PC-9 (cell line): ENCODE measurements around the gene IFI27L1. TPM values are rescaled to one million over a fixed set of nuclear protein-coding genes. Genes with fewer than 3 reads are reported as not detected.

ENCODE experiments used
- BruUV-seq: library from RNA; stranded (reverse); fragments of 400-500 nt; replicated peaks from 2 replicates; lab custom pipeline; 2021; lab: Mats Ljungman, UMichigan
- CTCF ChIA-PET: fragments of 300-600 bp; sonication (Branson Sonifier 250); formaldehyde crosslinking; loops from one replicate; lab custom pipeline; 2022; ENCODE audit warnings: antibody characterized with exemption; lab: Charles Lee
- POLR2A ChIA-PET: fragments of 300-600 bp; sonication (Branson Sonifier 250); formaldehyde crosslinking; loops from one replicate; lab custom pipeline; 2022; ENCODE audit warnings: antibody characterized with exemption; ENCODE audit not compliant: unreplicated experiment; lab: Charles Lee
- DNase-seq, 2 experiments: peaks; one replicate each; pipeline versions ENCODE4 v3.0.0 to v3.0.0-alpha.2; 2015 to 2022; ENCODE audit warnings: mixed read lengths in 1 of 2
- H2AFZ ChIP-seq: fragments of 200-600 bp; sonication (generic); 2 replicates; pipeline ENCODE4 v1.8.1; 2017; ENCODE audit warnings: antibody characterized with exemption
- H3F3A ChIP-seq: fragments of 200-600 bp; sonication (generic); 2 replicates; pipeline ENCODE4 v1.8.1; 2017; ENCODE audit warnings: antibody characterized with exemption, mild to moderate bottlenecking, low read depth; ENCODE audit not compliant: insufficient read depth
- H3K27ac ChIP-seq: fragments of 200-600 bp; sonication (generic); 2 replicates; pipeline ENCODE4 v1.6.1; 2016; ENCODE audit warnings: mixed run types
- H3K27me3 ChIP-seq: fragments of 200-600 bp; sonication (generic); 2 replicates; pipeline ENCODE4 v1.6.1; 2016; ENCODE audit warnings: low read depth, mixed run types; ENCODE audit not compliant: insufficient read depth
- H3K36me3 ChIP-seq: fragments of 200-600 bp; sonication (generic); 2 replicates; pipeline ENCODE4 v1.6.1; 2016; ENCODE audit warnings: low read depth, mixed run types
- H3K4me1 ChIP-seq: fragments of 200-600 bp; sonication (generic); replicated peaks from 2 replicates; pipeline ENCODE4 v1.6.1; 2016; ENCODE audit warnings: mixed run types; ENCODE audit not compliant: insufficient read depth
- H3K4me2 ChIP-seq: fragments of 200-600 bp; sonication (generic); 2 replicates; pipeline ENCODE4 v1.6.1; 2017; ENCODE audit warnings: mixed run types
- H3K4me3 ChIP-seq: fragments of 200-600 bp; sonication (generic); 2 replicates; pipeline ENCODE4 v1.6.1; 2016; ENCODE audit warnings: mixed run types
- H3K79me2 ChIP-seq: fragments of 200-600 bp; sonication (generic); 2 replicates; pipeline ENCODE4 v1.6.1; 2017; ENCODE audit warnings: low read depth, mixed run types
- H3K9me2 ChIP-seq: fragments of 200-600 bp; sonication (generic); 2 replicates; pipeline ENCODE4 v1.8.1; 2017; ENCODE audit warnings: mild to moderate bottlenecking; ENCODE audit not compliant: insufficient read depth
- H3K9me3 ChIP-seq: fragments of 200-600 bp; sonication (generic); 2 replicates; pipeline ENCODE4 v1.8.1; 2016; ENCODE audit warnings: low read depth; ENCODE audit not compliant: insufficient read depth
- H4K20me1 ChIP-seq: fragments of 200-600 bp; sonication (generic); 2 replicates; pipeline ENCODE4 v1.8.1; 2017; ENCODE audit not compliant: insufficient read depth
- CTCF ChIP-seq: fragments of 200-600 bp; sonication (generic); conservative IDR thresholded peaks from 2 replicates; pipeline ENCODE4 v1.6.1; 2017; ENCODE audit warnings: mixed run types, antibody characterized with exemption, mild to moderate bottlenecking, moderate library complexity
- EZH2 ChIP-seq: fragments of 200-600 bp; sonication (generic); IDR thresholded peaks from 2 replicates; pipeline ENCODE4 v1.8.0; 2017; ENCODE audit warnings: antibody characterized with exemption, low read depth
- intact Hi-C: fragments of 100-400 bp; cut with micrococcal nuclease; formaldehyde crosslinking; loops from one replicate; pipeline ENCODE4 v1.10.0; 2022; ENCODE audit not compliant: unreplicated experiment
- total RNA-seq: library from RNA; stranded (reverse); gene quantifications from 2 replicates; pipeline ENCODE4 v1.2.3, GENCODE V29; 2021

The IFI27L1 gene
- total RNA-seq, 1 experiment from 2014 or later: 9.7 TPM

- CTCF ChIA-PET: no interaction called here
- POLR2A ChIA-PET: no interaction called here
- BruUV-seq: no TSS peak
Measured at GRCh38 chr14:94051115-94051514, 30.0 kb upstream of the IFI27L1 start.

GRCh38 chr14:94051779-94052178 is 29.3 kb upstream of the IFI27L1 start:
- H3K4me3 ChIP-seq: no peak overlapping the region
- no peaks in the 10 kb centered on the region for H4K20me1 ChIP-seq
- no peak for DNase-seq
- ChIA-PET CTCF (no interaction called here), POLR2A (no interaction called here)
- no peaks in the 10 kb centered on the region for H3K27me3 ChIP-seq
- H3K4me1 ChIP-seq: no peaks in the 10 kb centered on the region
- H2AFZ ChIP-seq: no peak overlapping the region
- intact Hi-C loops: loop anchor here (5.0 kb wide), 1 partner anchor 86 kb away; no protein-coding TSS in a partner anchor
- no peaks in the 10 kb centered on the region for H3F3A ChIP-seq
- BruUV-seq: no TSS peak
- H3K36me3 ChIP-seq: no peaks in the 10 kb centered on the region
- H3K9me2 ChIP-seq: no peaks in the 10 kb centered on the region
- H3K4me2 ChIP-seq: no peak overlapping the region
- no peaks in the 10 kb centered on the region for H3K79me2 ChIP-seq
- TF ChIP-seq CTCF: no peak
- no peak for TF ChIP-seq EZH2
- H3K9me3 ChIP-seq: no peaks in the 10 kb centered on the region
- H3K27ac ChIP-seq: no peak overlapping the region

More at GRCh38 chr14:94051115-94051514, 30.0 kb upstream of the IFI27L1 start:
- no peaks in the 10 kb centered on the region for H3F3A ChIP-seq
- H4K20me1 ChIP-seq: no peaks in the 10 kb centered on the region
- no peak for TF ChIP-seq CTCF
- no peak for TF ChIP-seq EZH2
- no peaks in the 10 kb centered on the region for H3K9me3 ChIP-seq
- no peak overlapping the region for H2AFZ ChIP-seq
- no peak overlapping the region for H3K27ac ChIP-seq
- intact Hi-C loops: loop anchor here (5.0 kb wide), 1 partner anchor 86 kb away; no protein-coding TSS in a partner anchor
- no peaks in the 10 kb centered on the region for H3K79me2 ChIP-seq
- H3K4me2 ChIP-seq: no peak overlapping the region
- no peaks in the 10 kb centered on the region for H3K4me1 ChIP-seq
- no peak overlapping the region for H3K4me3 ChIP-seq
- H3K36me3 ChIP-seq: no peaks in the 10 kb centered on the region
- no peaks in the 10 kb centered on the region for H3K27me3 ChIP-seq
- DNase-seq: no peak
- H3K9me2 ChIP-seq: no peaks in the 10 kb centered on the region

GRCh38 chr14:94052199-94052598 is 28.9 kb upstream of the IFI27L1 start:
- CTCF ChIA-PET: no interaction called here

More at GRCh38 chr14:94052199-94052598, 28.9 kb upstream of the IFI27L1 start:
- TF ChIP-seq EZH2: no peak
- TF ChIP-seq CTCF: no peak
- Histone ChIP-seq H3F3A (no peaks in the 10 kb centered on the region), H3K4me3 (no peak overlapping the region), H3K79me2 (no peaks in the 10 kb centered on the region), H3K27ac (no peak overlapping the region), H3K4me1 (no peaks in the 10 kb centered on the region), H3K4me2 (no peak overlapping the region), H3K27me3 (no peaks in the 10 kb centered on the region), H2AFZ (no peak overlapping the region), H3K36me3 (no peaks in the 10 kb centered on the region), H3K9me2 (no peaks in the 10 kb centered on the region), H3K9me3 (no peaks in the 10 kb centered on the region), H4K20me1 (no peaks in the 10 kb centered on the region)
- no peak for DNase-seq
- POLR2A ChIA-PET: no interaction called here
- intact Hi-C loops: loop anchor here (5.0 kb wide), 1 partner anchor 85 kb away; no protein-coding TSS in a partner anchor
- no TSS peak for BruUV-seq
